HepG2 (cell line): ENCODE data around the gene GADD45GIP1. TPM values are rescaled to one million over a fixed set of nuclear protein-coding genes. Genes with fewer than 3 reads are reported as not detected.

ENCODE experiments used
- ARHGAP35 ChIP-seq: sonication (generic); formaldehyde crosslinking; IDR thresholded peaks from 2 replicates; pipeline ENCODE4 v1.9.0; 2022; ENCODE audit warnings: mild to moderate bottlenecking, inconsistent platforms, moderate library complexity, missing genetic modification reagents, borderline replicate concordance
- ARNTL ChIP-seq: sonication (generic); formaldehyde crosslinking; IDR thresholded peaks from 2 replicates; pipeline ENCODE4 v1.4.0; 2020; ENCODE audit warnings: mild to moderate bottlenecking, missing genetic modification reagents
- CBX1 ChIP-seq: IDR thresholded peaks from one replicate; pipeline ENCODE4 v1.6.1; 2016; ENCODE audit warnings: antibody characterized with exemption, low read depth
- DBP ChIP-seq: sonication (generic); formaldehyde crosslinking; IDR thresholded peaks from 2 replicates; pipeline ENCODE4 v1.4.0; 2020; ENCODE audit warnings: missing genetic modification reagents; ENCODE audit errors: not compliant biosample characterization
- ELF3 ChIP-seq: IDR thresholded peaks from 2 replicates; pipeline ENCODE4 v1.6.1; 2016; ENCODE audit warnings: missing genetic modification reagents, missing compliant biosample characterization
- ELF4 ChIP-seq: sonication (generic); formaldehyde crosslinking; IDR thresholded peaks from 2 replicates; pipeline ENCODE4 v1.5.0; 2020; ENCODE audit warnings: missing genetic modification reagents, mild to moderate bottlenecking, moderate library complexity, borderline replicate concordance
- HHEX ChIP-seq: IDR thresholded peaks from 2 replicates; pipeline ENCODE4 v1.6.1; 2016; ENCODE audit warnings: control low read depth
- HMG20A ChIP-seq: IDR thresholded peaks from 2 replicates; pipeline ENCODE4 v1.6.1; 2016; ENCODE audit warnings: borderline replicate concordance
- KMT2A ChIP-seq: sonication (generic); formaldehyde crosslinking; IDR thresholded peaks from 2 replicates; pipeline ENCODE4 v1.4.0; 2020; ENCODE audit warnings: missing genetic modification reagents
- KMT2B ChIP-seq: IDR thresholded peaks from 2 replicates; pipeline ENCODE4 v1.6.1; 2016; ENCODE audit warnings: missing genetic modification reagents, missing compliant biosample characterization
- MAFK ChIP-seq, 2 experiments: IDR thresholded peaks in 1 of 2; conservative IDR thresholded peaks in 1 of 2; 2 replicates each; pipeline ENCODE4 v1.6.1; 2011; ENCODE audit warnings: improper control_type of control experiment in 2 of 2, low read length in 2 of 2
- MED13 ChIP-seq: sonication (generic); formaldehyde crosslinking; IDR thresholded peaks from 2 replicates; pipeline ENCODE4 v1.5.0; 2020; ENCODE audit warnings: missing genetic modification reagents
- MED8 ChIP-seq: sonication (generic); formaldehyde crosslinking; IDR thresholded peaks from 2 replicates; pipeline ENCODE4 v1.8.1; 2023; ENCODE audit warnings: mild to moderate bottlenecking, missing genetic modification reagents; ENCODE audit not compliant: insufficient replicate concordance
- PITX1 ChIP-seq: sonication (generic); formaldehyde crosslinking; IDR thresholded peaks from 2 replicates; pipeline ENCODE4 v1.5.1; 2020; ENCODE audit warnings: mild to moderate bottlenecking, missing genetic modification reagents
- POLR2G ChIP-seq: fragments of 200-400 bp; formaldehyde crosslinking; IDR thresholded peaks from 2 replicates; pipeline ENCODE4 v1.6.1; 2018; ENCODE audit warnings: mild to moderate bottlenecking, low read depth, low read length, moderate library complexity
- RBAK ChIP-seq: sonication (generic); formaldehyde crosslinking; IDR thresholded peaks from 2 replicates; pipeline ENCODE4 v1.5.1; 2020; ENCODE audit warnings: mild to moderate bottlenecking, missing genetic modification reagents
- RCOR2 ChIP-seq: IDR thresholded peaks from 2 replicates; pipeline ENCODE4 v1.6.1; 2016; ENCODE audit warnings: missing biosample characterization, missing genetic modification reagents
- SMARCE1 ChIP-seq: fragments of 450-650 bp; IDR thresholded peaks from 2 replicates; pipeline ENCODE4 v1.6.1; 2017; ENCODE audit warnings: borderline replicate concordance
- SOX6 ChIP-seq, 2 experiments: fragments of 450-650 bp in 1 of 2; sonication (generic) in 1 of 2; formaldehyde crosslinking in 1 of 2; IDR thresholded peaks; 2 replicates each; pipeline versions ENCODE4 v1.4.0 to v1.6.1; 2017 to 2020; ENCODE audit warnings: antibody characterized with exemption in 1 of 2, mild to moderate bottlenecking in 1 of 2, missing genetic modification reagents in 1 of 2
- SP5 ChIP-seq: IDR thresholded peaks from 2 replicates; pipeline ENCODE4 v1.6.1; 2016; ENCODE audit warnings: low read depth, borderline replicate concordance
- TCF7 ChIP-seq: sonication (generic); IDR thresholded peaks from 2 replicates; pipeline ENCODE4 v1.6.1; 2016; ENCODE audit warnings: antibody characterized with exemption, low read depth
- THAP11 ChIP-seq: IDR thresholded peaks from 2 replicates; pipeline ENCODE4 v1.6.1; 2016; ENCODE audit warnings: missing biosample characterization, missing genetic modification reagents
- THAP7 ChIP-seq: sonication (generic); formaldehyde crosslinking; IDR thresholded peaks from 2 replicates; pipeline ENCODE4 v1.8.1; 2023; ENCODE audit warnings: mild to moderate bottlenecking, missing genetic modification reagents
- ZEB1 ChIP-seq: IDR thresholded peaks from 2 replicates; pipeline ENCODE4 v1.6.1; 2012; ENCODE audit warnings: mild to moderate bottlenecking, low read depth, inconsistent platforms; ENCODE audit not compliant: insufficient replicate concordance
- ZNF136 ChIP-seq: sonication (generic); formaldehyde crosslinking; IDR thresholded peaks from 2 replicates; pipeline ENCODE4 v1.8.1; 2022; ENCODE audit warnings: low read depth, mild to moderate bottlenecking, moderate library complexity, missing genetic modification reagents
- ZNF143 ChIP-seq: sonication (generic); formaldehyde crosslinking; IDR thresholded peaks from 2 replicates; pipeline ENCODE4 v1.4.0; 2020; ENCODE audit warnings: missing genetic modification reagents
- ZNF160 ChIP-seq: sonication (generic); formaldehyde crosslinking; IDR thresholded peaks from 2 replicates; pipeline ENCODE4 v1.8.0; 2022; ENCODE audit warnings: mild to moderate bottlenecking, inconsistent platforms, missing genetic modification reagents
- ZNF225 ChIP-seq: sonication (generic); formaldehyde crosslinking; IDR thresholded peaks from 2 replicates; pipeline ENCODE4 v1.4.0; 2020; ENCODE audit warnings: mild to moderate bottlenecking, missing genetic modification reagents
- ZNF230 ChIP-seq: sonication (generic); formaldehyde crosslinking; IDR thresholded peaks from 2 replicates; pipeline ENCODE4 v1.4.0; 2020; ENCODE audit warnings: mild to moderate bottlenecking, missing genetic modification reagents
- ZNF317 ChIP-seq: sonication (generic); formaldehyde crosslinking; IDR thresholded peaks from 2 replicates; pipeline ENCODE4 v1.5.0; 2020; ENCODE audit warnings: mild to moderate bottlenecking, missing genetic modification reagents
- ZNF431 ChIP-seq: sonication (generic); formaldehyde crosslinking; IDR thresholded peaks from 2 replicates; pipeline ENCODE4 v1.9.0; 2022; ENCODE audit warnings: missing genetic modification reagents, low read depth, mild to moderate bottlenecking, borderline replicate concordance
- ZNF558 ChIP-seq: sonication (generic); formaldehyde crosslinking; IDR thresholded peaks from 2 replicates; pipeline ENCODE4 v1.9.0; 2022; ENCODE audit warnings: mild to moderate bottlenecking, missing genetic modification reagents, borderline replicate concordance
- ZNF615 ChIP-seq: sonication (generic); formaldehyde crosslinking; IDR thresholded peaks from 2 replicates; pipeline ENCODE4 v1.5.0; 2020; ENCODE audit warnings: mild to moderate bottlenecking, missing genetic modification reagents, borderline replicate concordance
- polyA plus RNA-seq, 8 experiments: library from polyadenylated mRNA; depleted of rRNA in 3 of 8; stranded (reverse) in 7 of 8; unstranded in 1 of 8; fragments of >200 nt; fragmentation: Illumina TruSeq in 4 of 8; extraction: Trizol in 4 of 8; gene quantifications; 2 replicates each; pipeline versions ENCODE4 v1.2.1 to v1.2.3, GENCODE V29; 2011 to 2016; ENCODE audit warnings: low read depth in 4 of 8, missing spikeins in 1 of 8, mixed read lengths in 1 of 8; ENCODE audit not compliant: insufficient read depth in 1 of 8
- total RNA-seq, 5 experiments: library from RNA; depleted of rRNA; stranded (reverse); fragments of >200 nt; fragmentation: Illumina TruSeq; extraction: Trizol; gene quantifications; 2 replicates each; pipeline ENCODE4 v1.2.3, GENCODE V29; 2016; ENCODE audit warnings: low read depth in 1 of 5

The GADD45GIP1 gene
- total and polyA plus RNA-seq, 2 of the 13 experiments (the other 11 are each of a cell fraction or from before 2014, with no cell fraction given) = 24.6 to 30.7 TPM

- TF ChIP-seq MAFK (conservative IDR thresholded peaks at IDR 0.05 in 1 of 2, IDR thresholded peaks at IDR 0.05 in 1 of 2; ENCODE audit: low read length in 2 of 2) (no peak), MED13 (no peak), PITX1 (CRISPR knock-in tag) (peak; percentile 14; the same call in 1 of the 2 replicates), ELF3 (CRISPR knock-in tag) (peak; percentile 79), ZNF317 (CRISPR knock-in tag) (no peak), ZNF615 (CRISPR knock-in tag) (no peak), ZNF230 (no peak), TCF7 (no peak), ARNTL (CRISPR knock-in tag) (peak; percentile 93), ZNF136 (CRISPR knock-in tag) (no peak), THAP7 (peak; percentile 98), ZEB1 (no peak), POLR2G (peak; percentile 89), ZNF225 (no peak; the same call in none of the 2 replicates), ELF4 (CRISPR knock-in tag) (no peak), CBX1 (peak; percentile 82), SMARCE1 (no peak), HMG20A (CRISPR knock-in tag) (peak; percentile 9; the same call in 1 of the 2 replicates), RBAK (CRISPR knock-in tag) (no peak), ARHGAP35 (CRISPR knock-in tag) (peak; percentile 79; the same call in 1 of the 2 replicates), SP5 (CRISPR knock-in tag) (peak; percentile 72), ZNF160 (peak; percentile 48; the same call in 1 of the 2 replicates), THAP11 (CRISPR knock-in tag) (peak; percentile 93), SOX6 (IDR thresholded peaks at IDR 0.05) (no peak), SOX6 (CRISPR knock-in tag; IDR thresholded peaks at IDR 0.05) (peak; percentile 44; the same call in 1 of the 2 replicates), RCOR2 (CRISPR knock-in tag) (0 out of 2 replicates have a peak, but pooled peaks have one; percentile 36), KMT2A (CRISPR knock-in tag) (peak; percentile 32; the same call in 1 of the 2 replicates), KMT2B (CRISPR knock-in tag) (peak; percentile 68; the same call in 1 of the 2 replicates), HHEX (no peak), MED8 (CRISPR knock-in tag) (peak; percentile 58), ZNF431 (CRISPR knock-in tag) (no peak), ZNF558 (CRISPR knock-in tag) (no peak), ZNF143 (CRISPR knock-in tag) (peak; percentile 64), DBP (CRISPR knock-in tag) (no peak)
Measured at GRCh38 chr19:12945479-12946091, 11.4 kb downstream of the GADD45GIP1 start, which contains the start of gene RAD23A (continued).
